ENCODE measurements around the gene SNAPC4. TPM values are rescaled to one million over a fixed set of nuclear protein-coding genes. Genes with fewer than 3 reads are reported as not detected.

Gene SNAPC4
- total RNA-seq, 1 experiment from 2014 or later, result 10.8 TPM

DNA sequence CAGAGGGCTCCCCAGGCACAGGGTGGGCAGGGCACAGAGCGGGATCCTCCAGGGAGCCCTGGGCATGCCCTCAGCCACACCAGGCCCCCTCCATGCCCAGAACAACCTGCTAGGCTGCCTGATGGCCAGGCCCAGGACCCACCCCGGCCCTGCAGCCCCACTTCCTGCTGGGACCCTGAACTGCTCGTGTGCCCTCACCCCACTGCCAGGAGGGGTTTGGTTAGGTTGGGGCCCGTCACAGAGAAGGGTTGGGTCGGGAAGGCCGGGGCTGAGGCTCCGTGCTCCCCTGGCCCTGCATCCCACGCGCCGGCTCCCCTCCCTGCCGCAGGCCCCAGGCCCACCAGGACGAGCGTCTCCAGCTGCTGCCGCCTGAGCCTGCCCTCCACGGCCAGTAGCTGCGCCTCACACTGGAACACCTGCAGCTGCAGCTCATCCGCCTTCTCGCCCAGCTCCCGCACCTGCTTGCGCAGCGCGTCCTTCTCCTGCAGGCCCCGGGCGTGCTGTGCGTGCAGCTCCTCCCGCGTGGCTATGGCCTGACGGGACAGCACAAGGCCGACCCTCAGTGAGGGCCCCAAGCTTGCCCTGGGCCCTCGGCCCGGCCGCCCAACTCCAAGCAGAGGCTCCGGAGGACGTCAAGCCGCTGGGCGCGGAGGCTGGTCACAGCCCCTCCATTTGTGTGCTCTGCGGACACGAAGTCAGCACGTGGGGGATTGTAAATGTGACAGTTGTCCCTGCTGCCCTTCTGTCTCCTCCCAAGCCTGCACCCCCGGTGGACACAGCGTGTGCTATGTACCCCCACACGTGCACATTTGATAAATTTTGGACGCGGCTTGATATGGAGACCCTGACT lies 32.4 kb downstream of the SNAPC4 start:
- TF ChIP-seq POLR2AphosphoS5 (IDR thresholded peaks at IDR 0.05; ENCODE audit: low read depth, low read length), result no peak
- no peak for TF ChIP-seq SIN3A (IDR thresholded peaks at IDR 0.05; ENCODE audit: borderline replicate concordance, insufficient read depth, low read depth, low read length)
- TF ChIP-seq TCF7L2 (IDR thresholded peaks at IDR 0.05; ENCODE audit: low read depth, low read length), result no peak
- TF ChIP-seq, protein P1, sequence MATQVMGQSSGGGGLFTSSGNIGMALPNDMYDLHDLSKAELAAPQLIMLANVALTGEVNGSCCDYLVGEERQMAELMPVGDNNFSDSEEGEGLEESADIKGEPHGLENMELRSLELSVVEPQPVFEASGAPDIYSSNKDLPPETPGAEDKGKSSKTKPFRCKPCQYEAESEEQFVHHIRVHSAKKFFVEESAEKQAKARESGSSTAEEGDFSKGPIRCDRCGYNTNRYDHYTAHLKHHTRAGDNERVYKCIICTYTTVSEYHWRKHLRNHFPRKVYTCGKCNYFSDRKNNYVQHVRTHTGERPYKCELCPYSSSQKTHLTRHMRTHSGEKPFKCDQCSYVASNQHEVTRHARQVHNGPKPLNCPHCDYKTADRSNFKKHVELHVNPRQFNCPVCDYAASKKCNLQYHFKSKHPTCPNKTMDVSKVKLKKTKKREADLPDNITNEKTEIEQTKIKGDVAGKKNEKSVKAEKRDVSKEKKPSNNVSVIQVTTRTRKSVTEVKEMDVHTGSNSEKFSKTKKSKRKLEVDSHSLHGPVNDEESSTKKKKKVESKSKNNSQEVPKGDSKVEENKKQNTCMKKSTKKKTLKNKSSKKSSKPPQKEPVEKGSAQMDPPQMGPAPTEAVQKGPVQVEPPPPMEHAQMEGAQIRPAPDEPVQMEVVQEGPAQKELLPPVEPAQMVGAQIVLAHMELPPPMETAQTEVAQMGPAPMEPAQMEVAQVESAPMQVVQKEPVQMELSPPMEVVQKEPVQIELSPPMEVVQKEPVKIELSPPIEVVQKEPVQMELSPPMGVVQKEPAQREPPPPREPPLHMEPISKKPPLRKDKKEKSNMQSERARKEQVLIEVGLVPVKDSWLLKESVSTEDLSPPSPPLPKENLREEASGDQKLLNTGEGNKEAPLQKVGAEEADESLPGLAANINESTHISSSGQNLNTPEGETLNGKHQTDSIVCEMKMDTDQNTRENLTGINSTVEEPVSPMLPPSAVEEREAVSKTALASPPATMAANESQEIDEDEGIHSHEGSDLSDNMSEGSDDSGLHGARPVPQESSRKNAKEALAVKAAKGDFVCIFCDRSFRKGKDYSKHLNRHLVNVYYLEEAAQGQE (IDR thresholded peaks at IDR 0.05; ENCODE audit: insufficient read depth in 1 of 2, low read depth in 2 of 2, low read length in 1 of 2), result no peak
- TF ChIP-seq, protein P2, sequence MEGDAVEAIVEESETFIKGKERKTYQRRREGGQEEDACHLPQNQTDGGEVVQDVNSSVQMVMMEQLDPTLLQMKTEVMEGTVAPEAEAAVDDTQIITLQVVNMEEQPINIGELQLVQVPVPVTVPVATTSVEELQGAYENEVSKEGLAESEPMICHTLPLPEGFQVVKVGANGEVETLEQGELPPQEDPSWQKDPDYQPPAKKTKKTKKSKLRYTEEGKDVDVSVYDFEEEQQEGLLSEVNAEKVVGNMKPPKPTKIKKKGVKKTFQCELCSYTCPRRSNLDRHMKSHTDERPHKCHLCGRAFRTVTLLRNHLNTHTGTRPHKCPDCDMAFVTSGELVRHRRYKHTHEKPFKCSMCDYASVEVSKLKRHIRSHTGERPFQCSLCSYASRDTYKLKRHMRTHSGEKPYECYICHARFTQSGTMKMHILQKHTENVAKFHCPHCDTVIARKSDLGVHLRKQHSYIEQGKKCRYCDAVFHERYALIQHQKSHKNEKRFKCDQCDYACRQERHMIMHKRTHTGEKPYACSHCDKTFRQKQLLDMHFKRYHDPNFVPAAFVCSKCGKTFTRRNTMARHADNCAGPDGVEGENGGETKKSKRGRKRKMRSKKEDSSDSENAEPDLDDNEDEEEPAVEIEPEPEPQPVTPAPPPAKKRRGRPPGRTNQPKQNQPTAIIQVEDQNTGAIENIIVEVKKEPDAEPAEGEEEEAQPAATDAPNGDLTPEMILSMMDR (IDR thresholded peaks at IDR 0.05), result no peak
- Histone ChIP-seq H3K27ac (ENCODE audit: low read length) (no peak overlapping the region), H3K36me3 (ENCODE audit: control insufficient read depth, insufficient read depth, low read length) (no peaks in the 10 kb centered on the region; the same call in 1 of the 2 replicates), H3K27me3 (ENCODE audit: control insufficient read depth, insufficient read depth, low read length) (no peaks in the 10 kb centered on the region), H3K4me1 (ENCODE audit: control insufficient read depth, insufficient read depth, low read length) (peaks cover 5% of the 10 kb centered on the region; the same call in 1 of the 2 replicates), H3K4me3 (ENCODE audit: low read depth in 2 of 2, low read length in 2 of 2) (no peak overlapping the region), H3K9me3 (ENCODE audit: control insufficient read depth, insufficient read depth, low read depth, low read length) (no peaks in the 10 kb centered on the region)
- in situ Hi-C loops (cut with HindIII; ENCODE audit: low pct_unique_long_range_greater_than_20kb, low sequenced_read_pairs) (no loop called here), intact Hi-C loops (cut with micrococcal nuclease; ENCODE audit: unreplicated experiment) (no loop called here)
- DNase-seq (ENCODE audit: low read depth, low spot score) (no peak), ATAC-seq (no peak)
- no TSS peak for BruUV-seq (replicated peaks)
- POLR2A ChIA-PET, result no interaction called here
- CTCF ChIA-PET, result no interaction called here

DNA sequence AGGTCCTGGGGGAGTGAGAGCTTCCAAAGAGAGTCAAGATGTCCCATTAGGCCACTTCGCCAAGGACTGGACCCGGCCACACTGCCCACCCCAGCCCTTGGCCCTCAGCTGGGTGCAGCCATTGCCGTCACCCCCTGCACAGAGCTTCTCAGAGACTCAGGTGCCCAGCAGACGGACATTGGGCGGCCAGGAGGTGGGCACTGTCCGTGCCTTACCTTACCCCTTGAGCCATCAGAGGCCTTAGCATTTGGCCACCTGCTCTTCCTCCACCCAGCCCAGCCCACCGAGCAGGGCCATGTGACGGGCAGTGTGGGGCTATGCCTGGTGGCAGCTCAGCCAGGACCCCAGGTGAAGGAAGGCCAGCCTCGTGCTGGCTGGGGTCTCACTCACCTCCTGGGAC lies 33.1 kb downstream of the SNAPC4 start:
- POLR2A ChIA-PET, result interaction anchor here (0.5 kb wide), 1 partner anchor 103 kb away, joined by 3 read pairs; no protein-coding TSS in a partner anchor
- Histone ChIP-seq H3K27ac (ENCODE audit: low read length) (no peak overlapping the region), H3K4me1 (ENCODE audit: control insufficient read depth, insufficient read depth, low read length) (peaks cover 5% of the 10 kb centered on the region; the same call in 1 of the 2 replicates), H3K36me3 (ENCODE audit: control insufficient read depth, insufficient read depth, low read length) (no peaks in the 10 kb centered on the region; the same call in 1 of the 2 replicates), H3K27me3 (ENCODE audit: control insufficient read depth, insufficient read depth, low read length) (no peaks in the 10 kb centered on the region), H3K9me3 (ENCODE audit: control insufficient read depth, insufficient read depth, low read depth, low read length) (no peaks in the 10 kb centered on the region), H3K4me3 (ENCODE audit: low read depth in 2 of 2, low read length in 2 of 2) (no peak overlapping the region)
- no TSS peak for BruUV-seq (replicated peaks)
- in situ Hi-C loops (cut with HindIII; ENCODE audit: low pct_unique_long_range_greater_than_20kb, low sequenced_read_pairs) (no loop called here), intact Hi-C loops (cut with micrococcal nuclease; ENCODE audit: unreplicated experiment) (no loop called here)
- TF ChIP-seq, protein P2 (IDR thresholded peaks at IDR 0.05), result no peak
- TF ChIP-seq TCF7L2 (IDR thresholded peaks at IDR 0.05; ENCODE audit: low read depth, low read length) (no peak), POLR2AphosphoS5 (IDR thresholded peaks at IDR 0.05; ENCODE audit: low read depth, low read length) (no peak), SIN3A (IDR thresholded peaks at IDR 0.05; ENCODE audit: borderline replicate concordance, insufficient read depth, low read depth, low read length) (no peak)
- TF ChIP-seq, protein P1 (IDR thresholded peaks at IDR 0.05; ENCODE audit: insufficient read depth in 1 of 2, low read depth in 2 of 2, low read length in 1 of 2), result no peak
- CTCF ChIA-PET, result no interaction called here
- ATAC-seq, result no peak
- no peak for DNase-seq (ENCODE audit: low read depth, low spot score)
